Esophagus (tissue), 2 donors: ENCODE data around the gene CRTC1. TPM values are rescaled to one million over a fixed set of nuclear protein-coding genes. Genes with fewer than 3 reads are reported as not detected.
"Not testable (repeated sequence)": the region's sequence is repeated elsewhere in the genome, so short reads cannot be mapped to it uniquely, and the experiment has no call there.

Experiments
- H3K27ac ChIP-seq, 2 donors: one replicate each; pipeline ENCODE4 v1.5.1; 2013; ENCODE audit warnings: low read depth in 2 of 2, mild to moderate bottlenecking in 2 of 2, inconsistent platforms in 1 of 2, low read length in 1 of 2, moderate library complexity in 1 of 2
- H3K27me3 ChIP-seq, 2 donors: one replicate each; pipeline ENCODE4 v1.6.1; 2013; ENCODE audit warnings: low read length in 2 of 2, control low read depth in 1 of 2, mild to moderate bottlenecking in 1 of 2; ENCODE audit not compliant: insufficient read depth in 2 of 2, control insufficient read depth in 1 of 2
- H3K36me3 ChIP-seq, 2 donors: one replicate each; pipeline ENCODE4 v1.6.1; 2013; ENCODE audit warnings: low read length in 1 of 2; ENCODE audit not compliant: control insufficient read depth in 2 of 2, insufficient read depth in 2 of 2
- H3K4me1 ChIP-seq, 2 donors: one replicate each; pipeline ENCODE4 v1.6.1; 2013; ENCODE audit warnings: low read length in 1 of 2; ENCODE audit not compliant: control insufficient read depth in 2 of 2, insufficient read depth in 2 of 2
- H3K4me3 ChIP-seq, 2 donors: one replicate each; pipeline ENCODE4 v1.5.1; 2013; ENCODE audit warnings: low read length in 2 of 2, mild to moderate bottlenecking in 2 of 2, low read depth in 1 of 2, moderate library complexity in 1 of 2
- H3K9me3 ChIP-seq, 2 donors: one replicate each; pipeline ENCODE4 v1.6.1; 2013; ENCODE audit warnings: mild to moderate bottlenecking in 2 of 2, low read depth in 1 of 2, low read length in 1 of 2, moderate library complexity in 1 of 2; ENCODE audit not compliant: control insufficient read depth in 2 of 2, insufficient read depth in 1 of 2
- WGBS, 2 donors: extraction: QIAGEN DNeasy Blood & Tissue Kit; methylation state at CpG; one replicate each; pipeline ENCODE4 v1.1.7; 2013; 5-methylcytosine and 5-hydroxymethylcytosine counted together
- polyA plus RNA-seq, 2 donors: library from polyadenylated mRNA; stranded (reverse); fragments of 200-250 nt; gene quantifications; one replicate each; pipeline ENCODE4 v1.2.3, GENCODE V29; 2013
- donor health status: healthy with polysubstance abuse.
- donor health status: Bipolar disorder and iron deficiency.

Gene CRTC1
- polyA plus RNA-seq, 2 donors: 2.1 to 4.0 TPM

GRCh38 chr19:18800636-18801035, 117.2 kb downstream of the CRTC1 start:
- 74 to 80% methylated on average over 10 of the region's 10 CpGs for WGBS, 2 donors
- no peak overlapping the region for H3K4me3 ChIP-seq
- H3K27me3 ChIP-seq: peaks cover 0 to 6% of the 10 kb centered on the region in 2 donors
- H3K36me3 ChIP-seq: no peaks in the 10 kb centered on the region
- H3K27ac ChIP-seq: no peak overlapping the region
- no peaks in the 10 kb centered on the region for H3K9me3 ChIP-seq
- H3K4me1 ChIP-seq: no peaks in the 10 kb centered on the region

DNA sequence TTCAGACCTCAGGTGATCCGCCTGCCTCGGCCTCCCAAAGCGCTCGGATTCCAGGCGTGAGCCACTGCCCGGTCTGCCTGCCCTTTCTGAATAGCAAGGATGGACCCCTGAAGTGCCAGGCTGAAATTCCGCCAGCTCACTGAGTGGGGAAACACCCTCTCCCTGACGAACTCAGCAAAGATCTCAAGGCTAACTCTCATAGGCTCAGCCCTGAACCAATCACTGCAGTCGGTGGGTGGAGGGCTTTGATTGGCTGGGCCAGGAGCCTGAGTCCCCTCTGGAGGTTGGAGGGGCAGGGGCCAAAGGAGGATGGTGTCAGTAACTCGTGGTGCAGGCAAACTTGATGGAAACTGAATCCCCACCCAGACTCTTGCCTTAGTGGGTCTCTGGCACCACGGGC, 118.9 kb downstream of the CRTC1 start:
- H3K9me3 ChIP-seq: no peaks in the 10 kb centered on the region
- peaks cover 0 to 6% of the 10 kb centered on the region in 2 donors for H3K27me3 ChIP-seq
- H3K4me3 ChIP-seq: no peak overlapping the region
- no peak overlapping the region for H3K27ac ChIP-seq
- H3K4me1 ChIP-seq: no peaks in the 10 kb centered on the region
- no peaks in the 10 kb centered on the region for H3K36me3 ChIP-seq
- 76 to 78% methylated on average over 11 of the region's 11 CpGs for WGBS, 2 donors

DNA sequence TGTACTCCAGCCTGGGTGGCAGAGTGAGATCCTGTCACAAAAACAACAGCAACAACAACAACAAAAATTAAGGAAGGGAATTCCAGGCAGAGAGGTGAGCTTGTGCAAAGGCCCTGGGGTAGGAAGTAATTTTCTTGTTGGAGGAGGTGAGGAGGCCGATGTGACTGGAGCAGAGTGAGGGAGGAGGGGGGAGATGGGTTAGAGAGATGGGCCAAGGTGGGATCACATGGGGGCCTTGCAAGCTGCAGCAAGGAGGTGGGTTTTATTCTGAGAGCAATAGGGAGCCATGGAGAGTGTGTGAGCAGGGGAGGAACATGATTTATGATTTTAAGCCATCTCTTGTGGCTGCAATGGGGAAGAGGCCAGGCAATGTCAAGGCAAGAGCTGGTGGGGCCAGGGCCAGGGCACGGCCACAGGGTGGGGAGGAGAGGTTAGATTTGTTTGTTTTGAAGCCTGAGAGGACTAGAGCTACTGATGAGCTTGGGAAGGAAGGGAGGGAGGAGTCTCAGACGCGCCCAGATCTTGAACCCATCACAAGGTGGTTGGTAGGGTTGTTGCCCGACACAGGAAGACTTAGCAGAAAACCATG, 120.2 kb downstream of the CRTC1 start:
- 92% methylated on average over 5 of the region's 5 CpGs for WGBS, 2 donors
- no peak overlapping the region for H3K4me3 ChIP-seq
- H3K9me3 ChIP-seq: no peaks in the 10 kb centered on the region
- H3K27ac ChIP-seq: no peak overlapping the region
- no peaks in the 10 kb centered on the region for H3K36me3 ChIP-seq
- H3K27me3 ChIP-seq: peaks cover 0 to 6% of the 10 kb centered on the region in 2 donors
- H3K4me1 ChIP-seq: no peaks in the 10 kb centered on the region

DNA sequence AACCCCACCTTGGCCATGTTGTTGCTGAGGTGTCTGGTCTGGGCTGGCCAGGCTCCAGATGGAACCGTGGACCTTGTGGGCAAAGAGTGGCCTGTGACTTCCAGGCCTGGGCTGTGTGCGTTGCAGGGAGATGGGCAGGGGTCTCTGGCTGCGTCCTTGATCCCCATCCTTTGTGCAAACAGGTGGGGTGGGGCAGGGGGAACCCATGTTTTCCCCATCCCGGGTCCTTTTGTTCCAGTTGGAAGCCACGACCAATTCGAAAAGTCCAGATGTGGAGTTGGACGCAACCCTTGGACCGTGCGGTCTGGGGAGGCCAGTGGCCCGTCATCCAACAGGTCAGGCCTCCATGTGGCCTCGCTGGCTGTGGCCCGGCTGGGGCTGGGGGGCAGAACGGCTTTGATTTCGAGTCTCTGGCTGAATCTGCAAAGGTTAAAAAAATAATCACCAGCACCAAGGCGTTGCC, 120.7 kb downstream of the CRTC1 start:
- no peaks in the 10 kb centered on the region for H3K36me3 ChIP-seq
- 88 to 92% methylated on average over 15 of the region's 15 CpGs for WGBS, 2 donors
- no peaks in the 10 kb centered on the region for H3K9me3 ChIP-seq
- no peak overlapping the region for H3K27ac ChIP-seq
- peaks cover 0 to 4% of the 10 kb centered on the region in 2 donors for H3K27me3 ChIP-seq
- no peaks in the 10 kb centered on the region for H3K4me1 ChIP-seq
- no peak overlapping the region for H3K4me3 ChIP-seq

GRCh38 chr19:18804643-18805042, 121.2 kb downstream of the CRTC1 start:
- Histone ChIP-seq H3K4me3 (no peak overlapping the region), H3K36me3 (no peaks in the 10 kb centered on the region), H3K9me3 (no peaks in the 10 kb centered on the region), H3K27ac (no peak overlapping the region), H3K4me1 (no peaks in the 10 kb centered on the region), H3K27me3 (peaks cover 0 to 4% of the 10 kb centered on the region in 2 donors)
- 93 to 94% methylated on average over 8 of the region's 8 CpGs for WGBS, 2 donors

- H3K27ac ChIP-seq: no peak overlapping the region
- no peaks in the 10 kb centered on the region for H3K27me3 ChIP-seq
- 85 to 86% methylated on average over 19 of the region's 19 CpGs for WGBS, 2 donors
- H3K4me3 ChIP-seq: no peak overlapping the region
- H3K36me3 ChIP-seq: no peaks in the 10 kb centered on the region
- H3K4me1 ChIP-seq: no peaks in the 10 kb centered on the region
- H3K9me3 ChIP-seq: no peaks in the 10 kb centered on the region
These were observed 124.4 kb downstream of the CRTC1 start for GRCh38 chr19:18807861-18808331.

- no peak overlapping the region for H3K27ac ChIP-seq
- no peaks in the 10 kb centered on the region for H3K4me1 ChIP-seq
- no peaks in the 10 kb centered on the region for H3K27me3 ChIP-seq
- no peak overlapping the region for H3K4me3 ChIP-seq
- H3K9me3 ChIP-seq: no peaks in the 10 kb centered on the region
- WGBS, 2 donors: 46 to 51% methylated on average over 14 of the region's 14 CpGs
- H3K36me3 ChIP-seq: no peaks in the 10 kb centered on the region
These were observed 125.8 kb downstream of the CRTC1 start for GRCh38 chr19:18809149-18809868.

GRCh38 chr19:18811638-18812037, 128.2 kb downstream of the CRTC1 start:
- not testable (repeated sequence) for H3K4me1 ChIP-seq, H3K27me3 ChIP-seq, H3K4me3 ChIP-seq, H3K9me3 ChIP-seq, H3K36me3 ChIP-seq, H3K27ac ChIP-seq
- WGBS, 2 donors: 96 to 97% methylated on average over 5 of the region's 5 CpGs

DNA sequence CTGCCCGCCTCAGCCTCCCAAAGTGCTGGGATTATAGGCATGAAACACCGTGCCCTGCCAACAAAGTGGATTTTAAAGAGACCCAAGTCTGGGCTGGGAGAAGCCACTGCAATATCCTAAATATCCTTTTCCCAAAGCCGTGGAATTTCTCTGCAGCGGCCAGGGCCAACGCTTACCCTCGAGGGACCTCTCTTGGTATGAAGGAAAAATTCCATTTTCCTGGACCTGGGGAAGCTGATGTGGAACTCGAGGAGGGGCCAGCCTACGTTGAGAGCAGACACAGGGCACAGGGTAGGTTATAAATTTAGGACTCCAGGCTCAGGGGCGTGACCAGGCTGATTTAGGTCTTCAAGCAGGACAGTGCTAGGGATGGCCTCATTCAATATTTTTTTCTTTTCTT, 130.6 kb downstream of the CRTC1 start:
- Histone ChIP-seq H3K27me3 (no peaks in the 10 kb centered on the region), H3K36me3 (no peaks in the 10 kb centered on the region), H3K4me1 (no peaks in the 10 kb centered on the region), H3K4me3 (no peak overlapping the region), H3K9me3 (no peaks in the 10 kb centered on the region), H3K27ac (no peak overlapping the region)
- WGBS, 2 donors: 54 to 60% methylated on average over 9 of the region's 9 CpGs

GRCh38 chr19:18815673-18816072, 132.2 kb downstream of the CRTC1 start:
- Histone ChIP-seq H3K4me1 (no peaks in the 10 kb centered on the region), H3K9me3 (no peaks in the 10 kb centered on the region), H3K4me3 (no peak overlapping the region), H3K36me3 (no peaks in the 10 kb centered on the region), H3K27me3 (no peaks in the 10 kb centered on the region), H3K27ac (no peak overlapping the region)
- 89 to 91% methylated on average over 5 of the region's 5 CpGs for WGBS, 2 donors
